ENCODE results near the gene TRUB2. TPM values are rescaled to one million over a fixed set of nuclear protein-coding genes. Genes with fewer than 3 reads are reported as not detected.

Gene TRUB2
- total and polyA plus RNA-seq, 4 donors: 14.6 to 28.9 (median 17.2) TPM

DNA sequence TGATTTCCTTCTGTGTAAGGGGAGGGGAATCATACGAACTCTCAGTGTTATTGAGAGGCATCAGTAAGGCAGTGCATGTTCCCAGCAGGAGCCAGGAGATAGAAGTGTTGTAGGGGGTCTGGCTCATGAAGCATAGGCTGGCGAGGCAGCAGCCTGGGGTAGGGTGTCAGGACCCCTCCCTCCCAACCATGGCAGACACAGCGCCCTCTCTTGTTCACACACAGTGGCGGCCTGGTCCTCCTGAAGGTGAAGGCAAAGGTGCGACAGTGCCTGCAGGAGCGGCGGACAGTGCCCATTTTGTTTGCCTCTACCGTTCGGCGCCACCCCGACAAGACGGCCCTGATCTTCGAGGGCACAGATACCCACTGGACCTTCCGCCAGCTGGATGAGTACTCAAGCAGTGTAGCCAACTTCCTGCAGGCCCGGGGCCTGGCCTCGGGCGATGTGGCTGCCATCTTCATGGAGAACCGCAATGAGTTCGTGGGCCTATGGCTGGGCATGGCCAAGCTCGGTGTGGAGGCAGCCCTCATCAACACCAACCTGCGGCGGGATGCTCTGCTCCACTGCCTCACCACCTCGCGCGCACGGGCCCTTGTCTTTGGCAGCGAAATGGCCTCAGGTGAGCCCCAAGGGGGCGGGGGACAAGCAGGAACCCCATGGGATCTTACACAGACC, 22.8 kb upstream of the TRUB2 start:
- Histone ChIP-seq H3K4me1 (ENCODE audit: control insufficient read depth in 5 of 5, insufficient read depth in 5 of 5, low read length in 5 of 5) (peaks cover 0 to 7% (median 2%) of the 10 kb centered on the region in 5 donors), H3K9ac (ENCODE audit: insufficient read depth in 1 of 2, low read length in 2 of 2) (no peak overlapping the region), H3K27me3 (ENCODE audit: control insufficient read depth in 3 of 3, insufficient read depth in 3 of 3, low read length in 2 of 3) (no peaks in the 10 kb centered on the region), H3K27ac (ENCODE audit: low read depth in 1 of 2, low read length in 1 of 2) (no peak overlapping the region), H3K9me3 (ENCODE audit: control insufficient read depth in 4 of 4, insufficient read depth in 3 of 4, low read length in 3 of 4) (no peaks in the 10 kb centered on the region), H3K36me3 (ENCODE audit: control insufficient read depth in 4 of 4, insufficient read depth in 4 of 4, low read length in 4 of 4) (peaks cover 6 to 57% (median 15%) of the 10 kb centered on the region in 4 donors), H3K4me3 (no peak overlapping the region)
- DNase-seq: no peak
- ATAC-seq (ENCODE audit: insufficient read depth, low FRiP score): no peak
- WGBS, 2 donors: 95 to 98% methylated on average over 28 of the region's 28 CpGs
- no peak for TF ChIP-seq CTCF (IDR thresholded peaks at IDR 0.05; ENCODE audit: control extremely low read depth, extremely low read depth)

DNA sequence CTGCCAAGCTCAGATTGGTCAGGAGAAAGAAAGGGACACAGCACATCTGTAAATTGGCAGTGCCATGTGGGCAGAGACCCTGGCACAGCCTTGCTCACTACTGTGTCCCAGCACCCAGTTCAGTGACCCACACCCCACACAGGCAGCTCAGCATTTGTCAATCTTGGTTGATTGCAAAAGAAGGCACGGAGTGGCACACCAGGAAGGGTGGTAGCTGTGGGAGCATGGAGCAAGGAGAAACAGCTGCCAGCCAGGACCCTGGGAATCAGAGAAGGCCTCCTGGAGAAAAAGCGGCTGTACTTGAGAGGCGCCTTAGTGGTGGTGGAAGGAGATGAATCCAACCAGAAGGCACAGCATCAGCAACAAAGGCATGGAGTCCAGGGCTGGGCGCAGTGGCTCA, 21.6 kb upstream of the TRUB2 start:
- no peak for DNase-seq
- peaks cover 0 to 7% (median 2%) of the 10 kb centered on the region in 5 donors for H3K4me1 ChIP-seq (ENCODE audit: control insufficient read depth in 5 of 5, insufficient read depth in 5 of 5, low read length in 5 of 5)
- H3K36me3 ChIP-seq (ENCODE audit: control insufficient read depth in 4 of 4, insufficient read depth in 4 of 4, low read length in 4 of 4): peaks cover 0 to 47% (median 13%) of the 10 kb centered on the region in 4 donors
- TF ChIP-seq CTCF (IDR thresholded peaks at IDR 0.05; ENCODE audit: control extremely low read depth, extremely low read depth): no peak
- H3K27me3 ChIP-seq (ENCODE audit: control insufficient read depth in 3 of 3, insufficient read depth in 3 of 3, low read length in 2 of 3): no peaks in the 10 kb centered on the region
- WGBS, 2 donors: 81 to 92% methylated on average over 4 of the region's 4 CpGs
- no peaks in the 10 kb centered on the region for H3K9me3 ChIP-seq (ENCODE audit: control insufficient read depth in 4 of 4, insufficient read depth in 3 of 4, low read length in 3 of 4)
- no peak for ATAC-seq (ENCODE audit: insufficient read depth, low FRiP score)
- H3K4me3 ChIP-seq: no peak overlapping the region
- H3K27ac ChIP-seq (ENCODE audit: low read depth in 1 of 2, low read length in 1 of 2): no peak overlapping the region
- no peak overlapping the region for H3K9ac ChIP-seq (ENCODE audit: insufficient read depth in 1 of 2, low read length in 2 of 2)

DNA sequence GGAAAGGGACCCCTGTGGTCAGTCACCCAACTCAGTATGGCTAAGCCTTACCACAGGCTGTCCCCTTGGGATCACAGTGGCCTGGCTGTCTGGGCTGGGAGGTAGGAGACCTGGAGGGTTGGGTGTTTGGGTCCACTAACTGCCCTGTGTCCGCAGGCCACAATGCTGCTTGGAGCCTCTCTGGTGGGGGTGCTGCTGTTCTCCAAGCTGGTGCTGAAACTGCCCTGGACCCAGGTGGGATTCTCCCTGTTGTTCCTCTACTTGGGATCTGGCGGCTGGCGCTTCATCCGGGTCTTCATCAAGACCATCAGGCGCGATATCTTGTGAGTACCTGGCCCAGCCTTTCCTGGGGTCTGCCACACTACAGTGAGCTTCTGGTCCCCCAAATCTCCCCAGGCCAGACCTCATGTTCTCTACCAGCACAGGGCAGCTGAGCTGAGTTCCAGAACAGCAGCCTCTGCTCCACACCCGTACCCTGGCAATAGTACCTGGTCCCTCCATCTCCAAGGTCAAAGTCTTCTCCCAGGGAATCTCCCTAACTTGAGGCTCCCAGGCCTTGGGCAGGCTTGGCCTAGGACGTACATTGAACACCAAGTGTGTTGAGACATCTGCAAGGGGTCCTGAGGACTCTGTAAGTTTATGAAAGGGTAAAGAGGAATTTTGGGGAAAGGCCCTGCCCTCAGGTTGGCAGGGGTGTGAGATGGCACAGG, 20.9 kb upstream of the TRUB2 start:
- Histone ChIP-seq H3K27ac (ENCODE audit: low read depth in 1 of 2, low read length in 1 of 2) (no peak overlapping the region), H3K4me1 (ENCODE audit: control insufficient read depth in 5 of 5, insufficient read depth in 5 of 5, low read length in 5 of 5) (peaks cover 0 to 7% (median 2%) of the 10 kb centered on the region in 5 donors), H3K9ac (ENCODE audit: insufficient read depth in 1 of 2, low read length in 2 of 2) (no peak overlapping the region), H3K36me3 (ENCODE audit: control insufficient read depth in 4 of 4, insufficient read depth in 4 of 4, low read length in 4 of 4) (peaks cover 0 to 40% (median 11%) of the 10 kb centered on the region in 4 donors), H3K4me3 (no peak overlapping the region), H3K9me3 (ENCODE audit: control insufficient read depth in 4 of 4, insufficient read depth in 3 of 4, low read length in 3 of 4) (no peaks in the 10 kb centered on the region), H3K27me3 (ENCODE audit: control insufficient read depth in 3 of 3, insufficient read depth in 3 of 3, low read length in 2 of 3) (no peaks in the 10 kb centered on the region)
- DNase-seq (no peak), ATAC-seq (ENCODE audit: insufficient read depth, low FRiP score) (no peak)
- no peak for TF ChIP-seq CTCF (IDR thresholded peaks at IDR 0.05; ENCODE audit: control extremely low read depth, extremely low read depth)
- WGBS, 2 donors: 98% methylated on average over 8 of the region's 8 CpGs

All from lung (tissue), 12 donors.